HEK293 (cell line): ENCODE results near the gene FFAR4.

Source experiments
- ZNF155 ChIP-seq: fragments of 450-650 bp; formaldehyde crosslinking; IDR thresholded peaks from 2 replicates; pipeline ENCODE4 v1.5.1; 2016; ENCODE audit warnings: missing biosample characterization, missing genetic modification characterization
- ZNF274 ChIP-seq, 2 experiments: fragments of 200-500 bp in 1 of 2; fragments of 450-650 bp in 1 of 2; sonication (Bioruptor generic) in 1 of 2; formaldehyde crosslinking in 1 of 2; IDR thresholded peaks; 2 replicates each; pipeline versions ENCODE4 v1.5.1 to v1.6.1; 2014 to 2016; ENCODE audit warnings: borderline replicate concordance in 1 of 2, inconsistent platforms in 1 of 2, low read length in 1 of 2, missing biosample characterization in 1 of 2, missing genetic modification characterization in 1 of 2
- ZNF654 ChIP-seq: fragments of 450-650 bp; formaldehyde crosslinking; IDR thresholded peaks from 2 replicates; pipeline ENCODE4 v1.5.1; 2016; ENCODE audit warnings: low read depth, missing biosample characterization, missing genetic modification characterization
- TF ChIP-seq, protein P1 (sequence below): fragments of 450-650 bp; formaldehyde crosslinking; IDR thresholded peaks from 2 replicates; pipeline ENCODE4 v1.5.1; 2016; ENCODE audit warnings: missing biosample characterization, missing genetic modification characterization
- TF ChIP-seq, protein P2 (sequence below): fragments of 450-650 bp; IDR thresholded peaks from 2 replicates; pipeline ENCODE4 v1.5.1; 2018; ENCODE audit warnings: missing biosample characterization, missing genetic modification characterization

DNA sequence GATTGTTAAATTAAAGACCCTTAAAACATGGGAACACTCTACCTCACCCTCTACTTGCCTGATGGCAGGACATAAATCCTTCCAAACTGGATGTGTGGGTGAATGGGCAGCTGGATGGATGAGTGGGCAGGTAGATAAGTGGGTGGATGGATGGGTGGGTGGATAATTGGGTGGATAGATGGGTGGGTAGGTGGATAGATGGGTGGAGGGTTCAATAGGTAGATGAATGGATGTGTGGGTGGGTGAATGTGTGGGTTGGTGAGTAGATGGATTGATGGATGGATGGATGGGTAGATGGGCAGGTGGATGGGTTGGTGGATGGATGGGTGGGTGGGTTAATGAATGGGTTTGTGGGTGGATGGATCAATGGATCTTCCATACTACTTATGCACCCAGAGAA, 18.9 kb upstream of the FFAR4 start:
- TF ChIP-seq ZNF155 (tag by site-specific recombination) = no peak
- TF ChIP-seq, protein P1, sequence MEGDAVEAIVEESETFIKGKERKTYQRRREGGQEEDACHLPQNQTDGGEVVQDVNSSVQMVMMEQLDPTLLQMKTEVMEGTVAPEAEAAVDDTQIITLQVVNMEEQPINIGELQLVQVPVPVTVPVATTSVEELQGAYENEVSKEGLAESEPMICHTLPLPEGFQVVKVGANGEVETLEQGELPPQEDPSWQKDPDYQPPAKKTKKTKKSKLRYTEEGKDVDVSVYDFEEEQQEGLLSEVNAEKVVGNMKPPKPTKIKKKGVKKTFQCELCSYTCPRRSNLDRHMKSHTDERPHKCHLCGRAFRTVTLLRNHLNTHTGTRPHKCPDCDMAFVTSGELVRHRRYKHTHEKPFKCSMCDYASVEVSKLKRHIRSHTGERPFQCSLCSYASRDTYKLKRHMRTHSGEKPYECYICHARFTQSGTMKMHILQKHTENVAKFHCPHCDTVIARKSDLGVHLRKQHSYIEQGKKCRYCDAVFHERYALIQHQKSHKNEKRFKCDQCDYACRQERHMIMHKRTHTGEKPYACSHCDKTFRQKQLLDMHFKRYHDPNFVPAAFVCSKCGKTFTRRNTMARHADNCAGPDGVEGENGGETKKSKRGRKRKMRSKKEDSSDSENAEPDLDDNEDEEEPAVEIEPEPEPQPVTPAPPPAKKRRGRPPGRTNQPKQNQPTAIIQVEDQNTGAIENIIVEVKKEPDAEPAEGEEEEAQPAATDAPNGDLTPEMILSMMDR = no peak
- TF ChIP-seq ZNF274 (IDR thresholded peaks at IDR 0.05; ENCODE audit: low read length) = no peak
- no peak for TF ChIP-seq ZNF274 (tag by site-specific recombination; IDR thresholded peaks at IDR 0.05; ENCODE audit: borderline replicate concordance)
- TF ChIP-seq ZNF654 (tag by site-specific recombination) = no peak
- TF ChIP-seq, protein P2, sequence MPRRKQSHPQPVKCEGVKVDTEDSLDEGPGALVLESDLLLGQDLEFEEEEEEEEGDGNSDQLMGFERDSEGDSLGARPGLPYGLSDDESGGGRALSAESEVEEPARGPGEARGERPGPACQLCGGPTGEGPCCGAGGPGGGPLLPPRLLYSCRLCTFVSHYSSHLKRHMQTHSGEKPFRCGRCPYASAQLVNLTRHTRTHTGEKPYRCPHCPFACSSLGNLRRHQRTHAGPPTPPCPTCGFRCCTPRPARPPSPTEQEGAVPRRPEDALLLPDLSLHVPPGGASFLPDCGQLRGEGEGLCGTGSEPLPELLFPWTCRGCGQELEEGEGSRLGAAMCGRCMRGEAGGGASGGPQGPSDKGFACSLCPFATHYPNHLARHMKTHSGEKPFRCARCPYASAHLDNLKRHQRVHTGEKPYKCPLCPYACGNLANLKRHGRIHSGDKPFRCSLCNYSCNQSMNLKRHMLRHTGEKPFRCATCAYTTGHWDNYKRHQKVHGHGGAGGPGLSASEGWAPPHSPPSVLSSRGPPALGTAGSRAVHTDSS (tag by site-specific recombination) = no peak
